Omental fat pad (tissue), 4 donors: ENCODE results near the gene PAX7. TPM values are rescaled to one million over a fixed set of nuclear protein-coding genes. Genes with fewer than 3 reads are reported as not detected.
"Not testable (repeated sequence)": the region's sequence is repeated elsewhere in the genome, so short reads cannot be mapped to it uniquely, and the experiment has no call there.

Experiments used
- ATAC-seq: fragments of 150-250 bp; one replicate; pipeline ENCODE4 v1.9.1; 2016; ENCODE audit warnings: mild to moderate bottlenecking, moderate library complexity; ENCODE audit not compliant: low FRiP score
- DNase-seq: peaks from one replicate; pipeline ENCODE4 v3.0.0-alpha.2; 2019; ENCODE audit warnings: low spot score
- total RNA-seq, 4 donors: library from RNA; depleted of rRNA; stranded (reverse); fragments of >200 nt; gene quantifications; one replicate each; pipeline ENCODE4 v1.1.0, GENCODE V29; 2016
- TF ChIP-seq, protein P1 (sequence below), 3 donors: fragments of 450-650 bp; IDR thresholded peaks; one replicate each; pipeline ENCODE4 v1.5.1; 2016 to 2017; ENCODE audit warnings: antibody characterized with exemption in 3 of 3, mild to moderate bottlenecking in 3 of 3, moderate library complexity in 2 of 3

The PAX7 gene
- total RNA-seq, 4 donors from 2014 or later, result not detected

DNA sequence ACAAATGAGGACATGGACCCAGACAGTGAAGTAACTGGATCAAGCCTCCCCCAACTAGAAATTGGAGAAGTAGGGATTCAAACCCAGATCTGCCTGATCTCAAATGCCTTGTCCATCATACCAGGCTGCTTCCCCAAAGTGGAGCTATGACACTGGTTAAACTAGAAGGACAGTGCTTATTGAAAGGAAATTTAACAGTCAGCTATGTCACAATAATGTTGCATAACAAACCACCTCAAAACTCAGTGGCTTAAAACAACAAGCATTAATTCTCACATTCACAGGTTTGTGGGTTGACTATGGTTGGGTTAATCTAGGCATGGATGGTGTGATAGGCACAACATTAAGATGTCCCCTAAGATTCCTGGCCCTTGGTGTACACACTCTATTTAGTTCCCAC lies 121.8 kb downstream of the PAX7 start:
- no peak for ATAC-seq
- no peak for DNase-seq
- TF ChIP-seq, protein P1, sequence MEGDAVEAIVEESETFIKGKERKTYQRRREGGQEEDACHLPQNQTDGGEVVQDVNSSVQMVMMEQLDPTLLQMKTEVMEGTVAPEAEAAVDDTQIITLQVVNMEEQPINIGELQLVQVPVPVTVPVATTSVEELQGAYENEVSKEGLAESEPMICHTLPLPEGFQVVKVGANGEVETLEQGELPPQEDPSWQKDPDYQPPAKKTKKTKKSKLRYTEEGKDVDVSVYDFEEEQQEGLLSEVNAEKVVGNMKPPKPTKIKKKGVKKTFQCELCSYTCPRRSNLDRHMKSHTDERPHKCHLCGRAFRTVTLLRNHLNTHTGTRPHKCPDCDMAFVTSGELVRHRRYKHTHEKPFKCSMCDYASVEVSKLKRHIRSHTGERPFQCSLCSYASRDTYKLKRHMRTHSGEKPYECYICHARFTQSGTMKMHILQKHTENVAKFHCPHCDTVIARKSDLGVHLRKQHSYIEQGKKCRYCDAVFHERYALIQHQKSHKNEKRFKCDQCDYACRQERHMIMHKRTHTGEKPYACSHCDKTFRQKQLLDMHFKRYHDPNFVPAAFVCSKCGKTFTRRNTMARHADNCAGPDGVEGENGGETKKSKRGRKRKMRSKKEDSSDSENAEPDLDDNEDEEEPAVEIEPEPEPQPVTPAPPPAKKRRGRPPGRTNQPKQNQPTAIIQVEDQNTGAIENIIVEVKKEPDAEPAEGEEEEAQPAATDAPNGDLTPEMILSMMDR (IDR thresholded peaks at IDR 0.05), result no peak

DNA sequence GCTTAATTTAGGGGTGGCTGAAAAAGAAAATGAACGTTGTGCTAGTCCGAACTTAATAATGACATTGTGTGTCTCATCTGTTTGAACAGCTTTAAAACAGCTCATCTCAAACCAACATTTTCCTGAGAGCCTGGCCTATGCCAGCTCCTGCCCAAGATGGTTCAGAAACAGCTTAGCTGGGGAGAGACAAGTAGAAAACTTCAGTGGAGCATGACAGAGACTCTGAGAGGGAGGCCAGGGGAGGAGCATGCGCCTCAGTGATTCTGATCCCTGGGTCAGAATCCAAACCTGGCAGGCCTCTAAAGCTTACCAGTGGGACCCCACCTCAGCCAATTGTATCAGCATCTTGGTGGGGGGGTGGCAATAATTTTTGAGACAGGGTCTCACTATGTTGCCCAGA lies 129.5 kb downstream of the PAX7 start:
- ATAC-seq (no peak), DNase-seq (no peak)
- TF ChIP-seq, protein P1 (IDR thresholded peaks at IDR 0.05), result no peak

DNA sequence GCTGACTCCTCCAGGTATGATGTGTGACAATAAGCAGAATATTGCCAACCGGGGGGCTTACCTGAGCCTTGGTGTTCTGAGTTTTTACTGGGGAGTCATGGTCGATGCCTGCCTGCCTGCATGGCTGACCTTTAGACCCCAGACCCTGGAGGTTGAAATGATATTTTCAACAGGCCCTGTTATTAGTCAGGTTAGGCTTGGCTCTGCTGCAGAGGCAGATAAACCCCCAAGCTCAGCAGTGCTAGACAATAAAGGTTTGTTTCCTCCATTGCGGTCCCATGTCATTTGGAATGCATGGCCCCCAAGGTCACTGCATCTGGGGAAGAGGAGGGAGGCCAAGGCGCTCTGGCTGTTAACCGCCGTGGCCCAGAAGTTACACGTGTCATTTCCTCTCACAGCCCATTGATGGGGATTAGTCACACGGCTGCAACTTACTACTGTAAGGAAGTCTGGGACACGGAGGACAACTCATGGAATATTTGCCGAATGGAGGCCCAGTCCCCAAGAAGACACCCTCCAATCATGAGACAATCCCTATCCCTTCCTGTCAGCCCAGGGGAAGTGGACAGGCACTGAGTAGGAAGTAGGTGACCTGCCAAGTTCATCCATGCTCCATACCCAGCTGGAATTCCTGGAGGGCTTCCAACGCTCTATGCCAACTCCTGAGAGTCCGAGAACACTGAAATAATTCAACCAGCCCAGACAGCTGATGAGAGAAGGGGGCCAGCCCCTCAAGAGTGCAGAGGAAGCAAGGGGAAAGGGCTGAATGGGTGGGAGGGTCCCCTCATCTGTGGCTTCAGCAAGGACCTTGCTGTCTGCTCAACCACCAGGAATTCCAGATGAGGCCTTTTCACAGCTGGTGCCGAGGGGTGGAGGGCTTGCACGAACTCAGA lies 131.5 kb downstream of the PAX7 start:
- DNase-seq (no peak), ATAC-seq (no peak)
- TF ChIP-seq, protein P1 (IDR thresholded peaks at IDR 0.05), result no peak

DNA sequence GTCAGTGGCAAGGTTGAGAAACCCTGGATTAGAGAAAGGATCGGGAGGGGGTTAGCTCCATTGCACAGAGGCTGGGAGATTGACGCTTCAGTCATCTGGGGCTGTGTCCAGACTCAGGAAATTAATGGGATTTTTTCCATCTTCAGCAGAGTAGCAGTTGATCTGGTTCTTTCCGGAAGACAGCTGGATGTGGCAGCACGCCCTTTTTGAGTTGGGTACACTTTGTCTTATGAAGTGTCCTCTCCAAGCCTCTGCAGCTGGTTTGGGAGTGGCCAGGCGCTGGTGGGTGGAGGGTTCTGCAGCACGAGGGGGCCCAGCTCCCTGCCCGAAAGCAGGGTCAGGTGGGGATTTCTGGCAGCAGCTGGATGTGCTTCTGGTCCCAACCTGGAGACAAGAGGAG lies 133.7 kb downstream of the PAX7 start:
- DNase-seq (no peak), ATAC-seq (no peak)
- TF ChIP-seq, protein P1 (IDR thresholded peaks at IDR 0.05), result no peak

- DNase-seq (no peak), ATAC-seq (no peak)
- TF ChIP-seq, protein P1 (IDR thresholded peaks at IDR 0.05), result no peak
These were observed 135.1 kb downstream of the PAX7 start for GRCh38 chr1:18765725-18766124.

GRCh38 chr1:18766328-18766727 lies 135.7 kb downstream of the PAX7 start:
- TF ChIP-seq, protein P1 (IDR thresholded peaks at IDR 0.05), result no peak
- DNase-seq, result no peak
- ATAC-seq, result no peak

DNA sequence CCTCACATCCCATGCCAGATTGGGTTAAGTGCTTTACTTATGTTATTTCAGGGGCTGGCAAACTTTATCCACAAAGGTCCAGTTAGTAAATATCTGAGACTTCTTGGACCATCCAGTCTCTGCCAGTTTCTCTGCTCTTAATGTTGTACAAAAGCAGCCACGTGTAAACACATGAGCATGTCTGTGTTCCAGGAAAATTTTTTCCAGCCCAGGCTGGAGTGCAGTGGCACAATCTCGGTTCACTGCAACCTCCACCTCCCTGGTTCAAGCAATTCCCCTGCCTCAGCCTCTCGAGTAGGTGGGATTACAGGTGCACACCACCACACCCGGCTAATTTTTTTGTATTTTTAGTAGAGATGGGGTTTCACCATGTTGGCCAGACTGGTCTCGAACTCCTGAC lies 136.9 kb downstream of the PAX7 start:
- not testable (repeated sequence) for DNase-seq, ATAC-seq
